Activated CD8-positive, alpha-beta memory T cell treated with anti-CD3 and anti-CD28 coated beads for 1 hour (primary cell): Measurements from ENCODE around the gene REPIN1.

Experiments
- DNase-seq, 2 donors: peaks; one replicate each; pipeline ENCODE4 v3.0.0-alpha.2; 2020; ENCODE audit warnings: low read depth in 1 of 2; ENCODE audit errors: extremely low read depth in 1 of 2

The REPIN1 gene

GRCh38 chr7:150368096-150368883 is at the start of gene REPIN1:
Gene REPIN1 (plus strand): TSS chr7:150368822. CDS start chr7:150369712, 890 bp downstream.
- peak; percentile 62 to 76 for DNase-seq

GRCh38 chr7:150321788-150322113 is 46.9 kb upstream of the REPIN1 start:
- DNase-seq = no peak

GRCh38 chr7:150322114-150322832 is 46.3 kb upstream of the REPIN1 start:
- peak in 1 of 2 donors; percentile 27 for DNase-seq

GRCh38 chr7:150322833-150323681 is 45.6 kb upstream of the REPIN1 start, which contains the start of the genes ACTR3C and LRRC61:
Gene ACTR3C (minus strand): TSS chr7:150323545. CDS start chr7:150295296, 28,249 bp downstream.
Gene LRRC61 (plus strand): TSS chr7:150323355. CDS start chr7:150336862, 13,507 bp downstream.
- DNase-seq = peak; percentile 22 to 51

DNA sequence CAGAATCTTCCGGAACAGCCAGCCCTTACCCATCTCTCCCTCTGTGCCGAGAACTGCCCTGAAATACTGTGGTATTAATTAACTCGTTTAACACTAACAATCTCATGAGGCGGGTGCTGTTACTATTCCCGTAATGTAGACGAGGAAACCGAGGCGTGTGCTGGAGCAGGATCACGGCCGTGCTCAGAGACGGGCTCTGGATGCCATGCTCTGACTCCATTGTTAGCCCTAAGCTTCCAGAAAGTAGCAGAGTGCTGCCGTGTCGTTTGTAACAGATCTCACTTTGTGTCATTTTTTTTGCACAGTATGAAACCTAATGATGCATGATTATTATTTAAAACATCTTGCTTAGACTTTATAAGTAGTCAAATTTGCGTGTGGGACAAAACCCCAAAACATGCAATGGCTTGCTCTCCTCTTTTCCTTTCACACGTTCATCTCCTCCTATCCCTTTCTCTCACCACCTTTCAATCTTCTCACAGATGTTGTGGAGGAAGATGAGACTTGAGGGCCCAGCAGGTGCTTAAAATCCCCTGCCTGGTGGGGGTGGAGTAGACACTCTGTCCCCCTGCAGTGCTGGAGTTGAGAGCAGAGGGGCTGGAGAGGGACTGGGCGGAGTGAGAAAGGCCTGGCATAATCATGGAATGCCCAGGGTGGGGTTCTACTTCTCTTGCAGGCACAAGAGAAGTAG is 44.8 kb upstream of the REPIN1 start:
- DNase-seq = no peak

DNA sequence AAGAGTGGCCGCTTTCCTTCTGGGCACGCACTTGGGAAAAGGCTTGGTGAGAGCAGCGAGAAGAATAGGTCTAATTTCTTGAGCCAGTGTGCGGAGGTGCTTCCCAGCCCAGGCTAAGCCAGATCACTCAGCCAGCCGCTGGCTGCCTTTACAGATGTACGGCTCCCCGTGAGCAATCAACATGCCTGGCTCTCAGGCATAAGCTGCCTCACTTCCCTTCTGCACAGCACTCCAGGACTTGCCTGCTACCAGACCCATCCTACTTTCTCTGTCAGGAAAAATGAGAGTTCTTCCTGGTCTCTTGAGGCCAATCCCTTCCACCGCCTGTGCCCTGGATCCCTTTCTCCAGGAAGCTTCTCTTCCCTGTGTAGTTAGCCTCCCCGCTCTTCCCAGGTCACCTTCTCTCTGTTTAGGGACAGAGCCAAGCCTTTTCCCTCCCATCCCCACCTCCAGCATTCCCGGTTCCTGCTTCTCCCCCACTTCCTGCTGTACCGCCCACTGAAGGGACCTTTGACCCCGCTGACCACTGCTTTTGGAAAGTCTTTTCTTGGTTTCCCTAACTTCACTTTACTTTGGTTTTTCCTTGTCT is 44.2 kb upstream of the REPIN1 start:
- DNase-seq = no peak

DNA sequence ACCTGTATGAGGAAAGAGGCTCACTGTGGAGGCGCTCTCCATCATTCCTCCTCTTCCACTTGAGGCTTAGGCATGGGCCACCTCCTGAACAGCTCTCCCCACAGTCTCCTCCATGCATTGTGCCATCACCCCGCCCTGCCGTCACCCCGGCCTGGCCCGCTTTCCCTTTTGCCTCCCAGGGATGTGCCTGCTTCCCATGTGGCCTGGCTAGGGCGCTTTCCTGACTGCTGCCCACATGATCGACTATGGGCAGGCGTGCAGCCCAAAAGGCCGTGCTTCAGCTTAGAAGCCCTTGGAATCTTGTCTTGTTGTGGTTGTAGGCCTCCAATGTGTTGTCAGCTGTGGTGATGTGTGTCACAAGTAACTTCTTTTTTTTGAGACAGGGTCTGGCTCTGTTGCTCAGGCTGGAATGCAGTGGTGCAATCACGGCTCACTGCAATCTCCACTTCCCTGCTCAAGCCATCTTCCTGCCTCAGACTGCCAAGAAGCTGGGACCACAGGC is 43.5 kb upstream of the REPIN1 start:
- no peak for DNase-seq

DNA sequence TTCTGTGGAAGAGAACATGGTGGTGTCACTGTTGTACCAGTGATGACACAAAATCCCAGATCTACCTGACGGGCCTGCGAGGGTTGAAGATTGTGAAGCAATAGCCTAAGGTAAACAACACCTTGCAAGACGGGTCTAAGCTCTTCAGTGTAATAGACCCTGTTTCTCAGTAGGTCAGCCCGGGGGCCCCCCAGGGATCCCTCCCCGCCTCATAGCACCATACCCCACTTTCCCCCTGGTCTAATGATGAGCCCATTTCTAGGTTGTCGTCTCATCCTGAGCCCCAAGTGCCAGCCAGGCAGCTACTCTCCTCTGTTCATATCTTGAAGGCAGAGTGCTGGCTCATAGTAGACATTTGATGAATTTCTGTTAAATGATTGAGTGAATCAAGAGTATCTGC is 42.7 kb upstream of the REPIN1 start:
- DNase-seq = no peak

GRCh38 chr7:150326657-150327268 is 41.9 kb upstream of the REPIN1 start:
- DNase-seq = no peak

- no peak for DNase-seq
These were observed 41.3 kb upstream of the REPIN1 start for GRCh38 chr7:150327308-150327707.

DNA sequence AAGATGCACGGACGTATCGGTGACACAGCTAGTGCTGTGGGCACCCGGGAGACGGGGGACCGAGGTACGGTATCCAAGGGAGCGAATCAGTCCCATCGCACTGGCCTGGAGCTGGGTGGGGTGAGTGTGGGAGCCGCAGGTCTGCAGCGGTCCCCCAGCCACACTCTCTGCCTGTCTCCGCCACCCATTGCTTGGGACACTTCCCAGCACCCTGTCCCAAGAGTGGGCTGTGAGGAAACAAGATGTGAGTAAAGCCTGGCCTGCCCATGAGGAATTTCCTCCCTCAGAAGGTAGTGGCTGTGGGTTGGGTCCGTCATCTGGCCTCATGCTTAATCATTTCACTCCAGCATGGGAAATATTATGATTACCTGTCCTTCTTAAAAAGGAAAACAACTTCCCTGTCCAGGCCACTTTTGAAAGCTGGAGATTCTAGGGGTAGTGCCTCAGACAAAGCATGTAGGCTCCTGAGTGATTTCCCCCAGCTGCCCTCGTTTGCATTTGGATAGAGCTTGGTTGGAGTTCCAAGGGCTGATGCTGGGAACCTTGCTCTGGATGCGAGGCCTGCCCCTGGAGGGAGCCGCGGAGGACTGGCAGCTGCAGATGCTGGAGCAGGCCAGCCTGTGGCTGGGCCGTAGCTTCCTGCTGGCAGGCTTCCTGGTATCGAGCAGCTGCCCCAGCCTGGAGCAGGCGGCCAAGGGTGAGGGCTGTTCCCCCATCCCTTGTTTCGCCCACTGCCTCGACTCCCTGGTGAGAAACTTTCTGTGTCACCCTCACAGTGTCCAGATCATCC is 39.1 kb upstream of the REPIN1 start:
- no peak for DNase-seq

DNA sequence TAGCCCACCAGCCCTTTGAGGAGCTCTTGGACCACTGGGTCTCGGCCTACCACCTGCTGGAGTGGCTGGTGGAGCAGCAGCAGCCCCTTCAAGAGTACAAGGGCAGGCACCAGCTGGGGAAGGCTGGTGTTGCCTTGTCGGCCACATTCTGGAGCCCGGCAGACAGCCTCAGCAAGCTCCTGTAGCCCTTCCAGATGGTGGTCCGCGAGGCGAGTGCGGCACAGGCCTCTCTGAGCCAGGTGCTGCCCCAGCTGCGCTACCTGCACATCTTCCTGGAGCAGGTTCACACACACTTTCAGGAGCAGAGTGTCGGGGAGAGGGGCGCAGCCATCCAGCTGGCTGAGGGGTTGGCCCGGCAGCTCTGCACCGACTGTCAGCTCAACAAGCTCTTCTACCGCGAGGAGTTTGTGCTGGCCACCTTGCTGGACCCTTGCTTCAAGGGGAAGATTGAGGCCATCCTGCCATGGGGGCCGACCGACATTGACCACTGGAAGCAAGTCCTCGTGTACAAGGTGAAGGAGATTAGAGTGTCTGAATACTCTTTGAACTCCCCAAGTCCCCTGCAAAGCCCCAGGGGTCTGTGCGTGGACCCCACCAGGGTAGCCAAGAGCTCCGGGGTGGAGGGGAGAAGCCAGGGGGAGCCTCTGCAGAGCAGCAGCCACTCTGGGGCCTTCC is 38.3 kb upstream of the REPIN1 start:
- no peak for DNase-seq

DNA sequence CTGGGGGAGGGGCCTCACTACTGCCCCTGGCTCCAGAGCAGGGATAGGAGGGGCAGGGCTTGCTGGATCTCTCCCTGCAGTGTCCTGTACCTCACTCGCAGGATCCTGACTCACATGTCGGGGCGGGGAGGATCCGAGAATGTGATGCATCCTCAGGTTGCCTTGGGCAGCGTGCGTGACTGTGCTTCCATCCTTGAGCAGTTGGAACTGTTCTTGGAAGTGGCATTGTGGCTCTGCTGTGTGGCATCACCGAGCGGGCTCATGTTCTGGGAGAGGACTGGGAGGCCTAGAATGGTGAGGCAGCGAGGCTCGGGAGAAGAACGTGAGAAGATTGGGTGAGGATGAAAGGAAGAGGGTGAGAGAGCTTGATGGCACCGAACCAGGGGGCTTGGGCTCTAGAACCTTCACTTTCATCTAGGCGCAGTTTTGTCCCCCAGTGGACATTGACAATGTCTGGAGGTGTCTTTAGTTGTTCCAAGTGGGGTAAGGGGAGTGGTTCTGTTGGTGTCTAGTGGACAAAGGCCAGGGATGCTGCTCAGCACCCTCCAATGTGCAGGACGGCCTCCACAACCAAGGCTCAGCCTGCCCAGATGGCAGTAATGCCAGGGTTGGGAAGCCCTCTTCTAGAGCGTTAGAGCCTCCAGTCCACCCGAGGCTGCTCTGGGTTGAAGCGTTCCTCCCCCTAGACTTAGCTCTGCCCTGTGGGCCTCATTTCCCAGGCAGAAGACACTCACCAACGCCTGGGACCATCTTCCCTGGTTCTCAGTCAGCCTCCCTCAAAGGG is 35.6 kb upstream of the REPIN1 start:
- no peak for DNase-seq

DNA sequence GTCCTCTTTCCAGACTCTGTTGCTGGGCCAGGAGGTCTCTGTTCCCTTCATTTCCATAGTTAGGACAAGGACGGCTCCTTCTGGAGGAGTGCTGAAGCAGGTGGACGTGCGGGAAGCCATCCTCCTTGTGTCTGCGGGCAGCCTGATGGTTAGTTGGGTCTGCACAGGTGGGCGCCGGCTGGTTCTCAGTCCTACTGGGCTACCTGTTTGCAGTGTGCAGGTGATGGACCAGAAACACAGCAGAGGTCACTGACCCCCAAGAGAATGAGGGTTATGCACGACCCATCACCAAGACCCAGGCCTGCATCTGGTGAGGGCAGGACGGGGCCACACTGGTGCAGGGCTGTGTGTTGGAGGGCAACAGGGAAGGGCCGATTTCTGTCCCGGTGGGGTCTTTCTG is 35.0 kb upstream of the REPIN1 start:
- no peak for DNase-seq

GRCh38 chr7:150334108-150334507 is 34.5 kb upstream of the REPIN1 start:
- no peak for DNase-seq

DNA sequence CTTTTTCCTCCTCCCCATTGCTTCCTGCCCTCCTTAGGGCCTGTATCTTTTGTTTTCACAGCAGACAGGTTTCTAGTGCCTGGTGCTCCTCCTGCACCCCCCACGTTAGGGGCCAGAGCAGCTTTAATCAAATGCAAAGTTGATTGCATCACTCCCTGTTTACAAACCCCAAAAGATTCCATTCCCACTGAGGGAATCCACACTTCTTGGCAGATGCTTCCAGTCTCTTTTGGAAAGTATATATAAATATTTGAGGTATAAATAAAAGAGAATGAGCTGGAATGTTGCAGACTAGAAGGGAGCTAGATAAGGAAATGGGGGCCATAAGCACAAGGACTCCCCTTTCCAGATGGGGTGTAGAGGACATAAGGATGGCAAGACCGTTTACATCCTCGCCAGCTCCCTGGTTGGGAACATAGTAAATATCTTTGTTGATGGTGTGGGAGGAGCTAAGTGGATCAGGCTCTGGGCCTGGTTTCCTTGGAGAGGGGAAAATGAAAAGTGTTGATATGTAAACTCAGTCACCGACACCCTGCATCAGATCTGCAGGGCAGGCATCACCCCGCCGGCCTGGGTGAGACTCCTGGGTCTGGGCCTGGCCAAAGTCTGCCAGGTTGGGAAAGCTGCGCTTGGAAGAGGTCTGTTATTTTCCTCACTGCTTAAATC is 33.4 kb upstream of the REPIN1 start:
- no peak for DNase-seq

GRCh38 chr7:150335774-150336112 is 32.9 kb upstream of the REPIN1 start:
- no peak for DNase-seq
